ENCODE data around the gene SCYL1.

SCYL1 gene

GRCh38 chr11:65501186-65501471 lies 23.8 kb upstream of the SCYL1 start:
- peak overlapping the region; percentile 98 for H3K27ac ChIP-seq
- TF ChIP-seq ZFX (IDR thresholded peaks at IDR 0.05; ENCODE audit: borderline replicate concordance) (no peak), CTCF (IDR thresholded peaks at IDR 0.05) (no peak)

DNA sequence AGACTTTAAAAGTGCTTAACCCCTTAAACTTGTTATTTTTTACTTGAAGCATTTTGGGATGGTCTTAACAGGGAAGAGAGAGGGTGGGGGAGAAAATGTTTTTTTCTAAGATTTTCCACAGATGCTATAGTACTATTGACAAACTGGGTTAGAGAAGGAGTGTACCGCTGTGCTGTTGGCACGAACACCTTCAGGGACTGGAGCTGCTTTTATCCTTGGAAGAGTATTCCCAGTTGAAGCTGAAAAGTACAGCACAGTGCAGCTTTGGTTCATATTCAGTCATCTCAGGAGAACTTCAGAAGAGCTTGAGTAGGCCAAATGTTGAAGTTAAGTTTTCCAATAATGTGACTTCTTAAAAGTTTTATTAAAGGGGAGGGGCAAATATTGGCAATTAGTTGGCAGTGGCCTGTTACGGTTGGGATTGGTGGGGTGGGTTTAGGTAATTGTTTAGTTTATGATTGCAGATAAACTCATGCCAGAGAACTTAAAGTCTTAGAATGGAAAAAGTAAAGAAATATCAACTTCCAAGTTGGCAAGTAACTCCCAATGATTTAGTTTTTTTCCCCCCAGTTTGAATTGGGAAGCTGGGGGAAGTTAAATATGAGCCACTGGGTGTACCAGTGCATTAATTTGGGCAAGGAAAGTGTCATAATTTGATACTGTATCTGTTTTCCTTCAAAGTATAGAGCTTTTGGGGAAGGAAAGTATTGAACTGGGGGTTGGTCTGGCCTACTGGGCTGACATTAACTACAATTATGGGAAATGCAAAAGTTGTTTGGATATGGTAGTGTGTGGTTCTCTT lies 23.2 kb upstream of the SCYL1 start:
- no peak for TF ChIP-seq ZFX (IDR thresholded peaks at IDR 0.05; ENCODE audit: borderline replicate concordance)
- no peak for TF ChIP-seq CTCF (IDR thresholded peaks at IDR 0.05)
- peak overlapping the region; percentile 98 for H3K27ac ChIP-seq

DNA sequence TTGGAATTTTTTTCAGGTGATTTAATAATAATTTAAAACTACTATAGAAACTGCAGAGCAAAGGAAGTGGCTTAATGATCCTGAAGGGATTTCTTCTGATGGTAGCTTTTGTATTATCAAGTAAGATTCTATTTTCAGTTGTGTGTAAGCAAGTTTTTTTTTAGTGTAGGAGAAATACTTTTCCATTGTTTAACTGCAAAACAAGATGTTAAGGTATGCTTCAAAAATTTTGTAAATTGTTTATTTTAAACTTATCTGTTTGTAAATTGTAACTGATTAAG lies 22.7 kb upstream of the SCYL1 start:
- TF ChIP-seq ZFX (IDR thresholded peaks at IDR 0.05; ENCODE audit: borderline replicate concordance) (no peak), CTCF (IDR thresholded peaks at IDR 0.05) (no peak)
- H3K27ac ChIP-seq: peak overlapping the region; percentile 98

GRCh38 chr11:65502555-65503367 lies 22.1 kb upstream of the SCYL1 start:
- TF ChIP-seq ZFX (IDR thresholded peaks at IDR 0.05; ENCODE audit: borderline replicate concordance) (no peak), CTCF (IDR thresholded peaks at IDR 0.05) (no peak)
- H3K27ac ChIP-seq: peak overlapping the region; percentile 98

- peak overlapping the region; percentile 98 for H3K27ac ChIP-seq
- TF ChIP-seq CTCF (IDR thresholded peaks at IDR 0.05): no peak
- no peak for TF ChIP-seq ZFX (IDR thresholded peaks at IDR 0.05; ENCODE audit: borderline replicate concordance)
Measured at GRCh38 chr11:65503368-65503948, 21.4 kb upstream of the SCYL1 start.

- H3K27ac ChIP-seq: peak overlapping the region; percentile 98
- no peak for TF ChIP-seq CTCF (IDR thresholded peaks at IDR 0.05)
- no peak for TF ChIP-seq ZFX (IDR thresholded peaks at IDR 0.05; ENCODE audit: borderline replicate concordance)
Measured at GRCh38 chr11:65503949-65504673, 20.8 kb upstream of the SCYL1 start.

Data from 22Rv1 (cell line).